Activated CD8-positive, alpha-beta T cell treated with anti-CD3 and anti-CD28 coated beads, Interleukin-2, amount 10 ng/mL, durations not matched to agents 7 days and 5 days (primary cell): ENCODE data around the gene PC. TPM values are rescaled to one million over a fixed set of nuclear protein-coding genes. Genes with fewer than 3 reads are reported as not detected.
"Not testable (repeated sequence)": the region's sequence is repeated elsewhere in the genome, so short reads cannot be mapped to it uniquely, and the experiment has no call there.

Experiments
- ATAC-seq: fragments of 150-1000 bp; cut with Tn5 transposase; one replicate; pipeline ENCODE4 v1.10.0; 2021; ENCODE audit warnings: moderate library complexity
- CTCF ChIA-PET: fragments of 350-600 bp; sonication (Branson Sonifier 250); formaldehyde crosslinking; loops from one replicate; lab custom pipeline; 2021; ENCODE audit warnings: antibody characterized with exemption; lab: Charles Lee
- POLR2A ChIA-PET: fragments of 350-600 bp; sonication (Branson Sonifier 250); formaldehyde crosslinking; loops from one replicate; lab custom pipeline; 2021; ENCODE audit warnings: antibody characterized with exemption; lab: Charles Lee
- DNase-seq: peaks from one replicate; pipeline ENCODE4 v3.0.0-alpha.2; 2020
- H3K27ac Mint-ChIP-seq: one replicate; pipeline ENCODE4 v1.8.0; 2021; ENCODE audit warnings: mild to moderate bottlenecking, mixed read lengths
- H3K27me3 Mint-ChIP-seq: one replicate; pipeline ENCODE4 v1.8.0; 2021; ENCODE audit warnings: low read depth, mixed read lengths
- H3K36me3 Mint-ChIP-seq: one replicate; pipeline ENCODE4 v1.8.0; 2021; ENCODE audit warnings: low read depth, mixed read lengths
- H3K4me1 Mint-ChIP-seq: one replicate; pipeline ENCODE4 v1.8.0; 2021; ENCODE audit warnings: low read depth, mixed read lengths
- H3K4me3 Mint-ChIP-seq: one replicate; pipeline ENCODE4 v1.8.0; 2021; ENCODE audit warnings: mild to moderate bottlenecking, mixed read lengths
- H3K9me3 Mint-ChIP-seq: one replicate; pipeline ENCODE4 v1.8.0; 2022; ENCODE audit warnings: mixed read lengths; ENCODE audit not compliant: insufficient read depth
- microRNA-seq: library from miRNA; unstranded; fragments of <30 nt; microRNA quantifications from one replicate; pipeline ENCODE4 v1.2.0, GENCODE V29; 2022
- total RNA-seq, 2 experiments: library from RNA; stranded (reverse); gene quantifications; one replicate each; pipeline ENCODE4 v1.2.3, GENCODE V29; 2021

Gene PC
- total RNA-seq, 2 experiments from 2014 or later, result 10.4 to 11.7 TPM

DNA sequence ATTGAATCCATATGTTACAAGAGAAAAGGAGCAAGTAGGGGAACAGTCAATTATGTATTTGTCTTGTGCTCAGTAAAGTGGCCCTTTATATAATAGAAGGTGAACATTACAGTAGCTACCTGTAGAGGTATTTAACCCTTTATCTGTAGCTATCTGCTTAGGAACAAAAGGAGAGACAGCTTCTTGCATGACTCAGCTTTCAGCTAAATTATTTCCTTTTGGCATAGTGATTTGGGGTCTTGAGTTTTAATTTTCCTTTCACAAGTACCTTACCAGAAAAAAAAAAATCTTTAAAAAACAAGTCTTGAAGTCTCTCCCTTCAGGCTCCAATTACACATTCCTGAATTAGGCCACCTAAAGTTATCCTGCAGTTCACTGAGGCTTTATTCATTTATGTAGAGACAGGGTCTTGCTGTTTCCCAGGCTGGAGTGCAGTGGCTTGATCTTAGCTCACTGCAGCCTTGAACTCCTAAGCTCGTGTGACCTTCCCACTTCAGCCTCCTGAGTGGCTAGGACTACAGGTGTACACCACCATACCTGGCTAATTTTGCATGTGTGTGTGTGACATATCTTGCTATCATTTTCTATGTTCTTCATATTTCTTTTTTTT, 147.5 kb downstream of the PC start:
- Mint-ChIP-seq H3K4me1 (no peaks in the 10 kb centered on the region), H3K36me3 (no peaks in the 10 kb centered on the region), H3K9me3 (no peaks in the 10 kb centered on the region), H3K27ac (no peak overlapping the region), H3K27me3 (no peaks in the 10 kb centered on the region), H3K4me3 (no peak overlapping the region)
- ChIA-PET CTCF (no interaction called here), POLR2A (no interaction called here)
- DNase-seq (no peak), ATAC-seq (no peak)

DNA sequence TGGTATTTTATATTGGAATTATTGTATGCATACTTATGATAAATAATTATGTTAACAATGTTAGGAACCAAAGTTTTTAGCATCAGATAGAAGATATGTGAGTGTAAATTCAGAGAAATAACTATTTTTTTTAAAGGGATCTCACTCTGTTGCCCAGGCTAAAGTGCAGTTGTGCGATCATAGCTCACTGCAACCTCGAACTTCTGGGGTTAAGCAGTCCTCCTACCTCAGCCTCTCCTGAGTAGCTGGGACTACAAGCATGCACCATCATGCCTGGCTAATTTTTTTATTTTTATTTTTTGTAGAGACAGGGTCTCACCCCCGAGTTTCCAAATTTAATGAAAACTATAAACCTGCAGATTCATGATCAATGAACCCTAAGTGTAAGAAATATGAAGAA, 148.6 kb downstream of the PC start:
- Mint-ChIP-seq H3K4me1 (no peaks in the 10 kb centered on the region), H3K27ac (no peak overlapping the region), H3K4me3 (no peak overlapping the region), H3K27me3 (no peaks in the 10 kb centered on the region), H3K9me3 (no peaks in the 10 kb centered on the region), H3K36me3 (no peaks in the 10 kb centered on the region)
- ChIA-PET CTCF (no interaction called here), POLR2A (no interaction called here)
- DNase-seq (no peak), ATAC-seq (no peak)

DNA sequence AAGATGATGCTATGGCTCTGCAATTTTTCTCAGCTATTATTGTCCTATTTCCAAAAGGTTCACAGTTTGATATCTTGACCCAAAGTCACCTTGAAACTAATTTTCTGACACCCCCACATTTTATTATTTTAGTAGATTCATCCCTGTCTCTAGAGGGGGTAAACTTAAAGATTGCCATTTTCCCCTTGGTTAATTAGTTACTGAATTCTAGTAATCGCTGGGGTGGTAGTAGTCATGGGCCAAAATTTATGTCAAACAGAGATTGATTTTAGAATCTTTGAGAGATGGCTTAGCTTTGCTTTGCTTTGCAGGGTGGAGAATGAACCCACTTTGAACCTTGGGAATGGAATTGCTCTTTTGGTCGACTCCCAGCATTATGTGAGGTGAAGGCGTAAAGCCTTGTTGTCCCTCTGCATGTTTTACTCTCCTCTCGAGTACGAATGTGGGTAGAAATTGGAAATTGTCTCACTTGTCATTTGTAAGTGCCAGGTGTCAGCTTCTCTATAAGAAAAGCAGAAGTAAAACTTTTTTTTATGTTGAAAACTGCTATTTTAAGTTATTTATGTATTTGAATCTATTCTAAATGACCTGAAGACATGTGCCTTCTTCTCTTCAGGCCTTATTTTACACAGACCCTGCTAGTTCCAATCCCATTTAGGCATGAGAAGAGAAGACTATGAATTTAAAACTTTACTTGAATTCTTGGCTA, 157.3 kb downstream of the PC start:
- ATAC-seq (no peak), DNase-seq (no peak)
- Mint-ChIP-seq H3K27ac (no peak overlapping the region), H3K27me3 (no peaks in the 10 kb centered on the region), H3K36me3 (peaks cover 2% of the 10 kb centered on the region), H3K9me3 (no peaks in the 10 kb centered on the region), H3K4me1 (no peaks in the 10 kb centered on the region), H3K4me3 (no peak overlapping the region)
- POLR2A ChIA-PET, result no interaction called here
- CTCF ChIA-PET, result interaction anchor here (0.5 to 0.7 kb wide), 2 partner anchors 14 to 216 kb away, joined by 3 read pairs; no protein-coding TSS in a partner anchor

DNA sequence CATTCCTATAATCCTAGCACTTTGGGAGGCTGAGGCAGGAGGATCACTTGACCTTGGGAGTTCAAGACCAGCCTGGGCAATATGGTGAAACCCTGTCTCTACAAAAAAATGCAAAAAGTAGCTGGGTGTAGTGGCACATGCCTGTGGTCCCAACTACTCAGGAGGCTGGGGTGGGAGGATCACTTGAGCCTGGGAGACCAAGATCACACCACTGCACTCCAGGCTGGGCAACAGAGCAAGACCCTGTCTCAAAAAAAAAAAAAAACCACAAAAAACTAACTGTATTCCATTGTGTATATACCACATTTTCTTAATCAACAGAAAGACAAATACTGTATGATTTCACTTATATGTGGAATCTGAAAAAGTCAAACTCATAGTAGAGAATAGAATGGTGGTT, 158.4 kb downstream of the PC start:
- H3K36me3 Mint-ChIP-seq, CTCF ChIA-PET, DNase-seq, H3K9me3 Mint-ChIP-seq, ATAC-seq, H3K4me3 Mint-ChIP-seq, H3K27me3 Mint-ChIP-seq, H3K27ac Mint-ChIP-seq, POLR2A ChIA-PET, H3K4me1 Mint-ChIP-seq: not testable (repeated sequence)

Small RNAs within 50 kb of the gene (microRNA-seq; reads per million reads assigned to microRNA genes)
- gene MIR3163, result not detected

Other genes with a start within 250 kb of the PC start
- gene SPTBN2, start 229.2 kb downstream of the PC start, total RNA-seq, result under 1 TPM in 1 of 2 experiments, not detected in 1; 0.31 TPM
- gene RCE1, start 114.9 kb downstream of the PC start, total RNA-seq, result 10 to 100 TPM; 23.1 to 27.3 TPM
- 10 to 100 TPM; 24.6 to 28.3 TPM for gene LRFN4, start 101.3 kb downstream of the PC start, total RNA-seq
- not detected for gene C11orf86, start 16.9 kb upstream of the PC start, total RNA-seq
- gene SYT12, start 64.8 kb upstream of the PC start, total RNA-seq, result not detected
- gene RHOD, start 98.5 kb upstream of the PC start, total RNA-seq, result not detected
- 10 to 100 TPM; 90.3 to 93.1 TPM for gene KDM2A, start 160.9 kb upstream of the PC start, total RNA-seq